ENCODE data around the gene TTPAL. TPM values are rescaled to one million over a fixed set of nuclear protein-coding genes. Genes with fewer than 3 reads are reported as not detected.

Gene TTPAL
- total and polyA plus RNA-seq, 12 donors, result 4.2 to 17.8 (median 12.5) TPM

- H3K9me3 ChIP-seq (replicated peaks in 1 of 3), result no peaks in the 10 kb centered on the region
- peak overlapping the region in 2 of 5 donors; percentile 15 to 26 for H3K27ac ChIP-seq
Measured at GRCh38 chr20:44442298-44443070, 33.2 kb upstream of the TTPAL start.

GRCh38 chr20:44445742-44446710, 29.6 kb upstream of the TTPAL start:
- no peak for TF ChIP-seq CTCF (IDR thresholded peaks at IDR 0.05)
- no peak for TF ChIP-seq POLR2A (IDR thresholded peaks at IDR 0.05)
- no peak overlapping the region for H3K4me3 ChIP-seq
- peaks cover 0 to 9% of the 10 kb centered on the region in 2 donors for H3K4me1 ChIP-seq (replicated peaks in 1 of 2)
- H3K27me3 ChIP-seq, result no peaks in the 10 kb centered on the region
- H3K9me3 ChIP-seq (replicated peaks in 1 of 3), result no peaks in the 10 kb centered on the region
- H3K27ac ChIP-seq, result no peak overlapping the region
- no peak for DNase-seq
- intact Hi-C loops (cut with DNase I), result no loop called here
- 79 to 83% (median 81%) methylated on average over 6 of the region's 6 CpGs for WGBS, 4 donors
- H3K36me3 ChIP-seq (replicated peaks in 1 of 2), result no peaks in the 10 kb centered on the region

More at GRCh38 chr20:44442298-44443070, 33.2 kb upstream of the TTPAL start:
- intact Hi-C loops (cut with DNase I), result no loop called here
- no peak for TF ChIP-seq POLR2A (IDR thresholded peaks at IDR 0.05)
- no peak for TF ChIP-seq CTCF (IDR thresholded peaks at IDR 0.05)
- H3K4me1 ChIP-seq (replicated peaks in 1 of 2), result peaks cover 0 to 9% of the 10 kb centered on the region in 2 donors
- WGBS, 4 donors, result 29 to 37% (median 31%) methylated on average over 7 to 12 of the region's 12 CpGs
- no peaks in the 10 kb centered on the region for H3K27me3 ChIP-seq
- DNase-seq, result peak; percentile 35 to 76 (median 60)
- H3K36me3 ChIP-seq (replicated peaks in 1 of 2), result no peaks in the 10 kb centered on the region
- no peak overlapping the region for H3K4me3 ChIP-seq

GRCh38 chr20:44447827-44448419, 27.8 kb upstream of the TTPAL start:
- Histone ChIP-seq H3K27me3 (no peaks in the 10 kb centered on the region), H3K4me3 (no peak overlapping the region), H3K27ac (no peak overlapping the region), H3K9me3 (replicated peaks in 1 of 3) (no peaks in the 10 kb centered on the region), H3K36me3 (replicated peaks in 1 of 2) (no peaks in the 10 kb centered on the region), H3K4me1 (replicated peaks in 1 of 2) (peaks cover 0 to 3% of the 10 kb centered on the region in 2 donors)
- WGBS, 4 donors, result 78 to 92% (median 91%) methylated on average over 3 of the region's 3 CpGs
- no peak for DNase-seq
- intact Hi-C loops (cut with DNase I), result no loop called here
- TF ChIP-seq CTCF (IDR thresholded peaks at IDR 0.05) (no peak), POLR2A (IDR thresholded peaks at IDR 0.05) (no peak)
